Kidney epithelial cell (primary cell): ENCODE data around the gene COL19A1. TPM values are rescaled to one million over a fixed set of nuclear protein-coding genes. Genes with fewer than 3 reads are reported as not detected.

ENCODE experiments used
- DNase-seq: peaks from one replicate; pipeline ENCODE4 v3.0.0-alpha.2; 2010; ENCODE audit warnings: low read depth
- H3K27me3 ChIP-seq: 2 replicates; pipeline ENCODE4 v1.6.0; 2011; ENCODE audit warnings: low read length; ENCODE audit not compliant: control insufficient read depth, insufficient read depth
- H3K36me3 ChIP-seq: 2 replicates; pipeline ENCODE4 v1.5.1; 2011; ENCODE audit warnings: low read length; ENCODE audit not compliant: control insufficient read depth, insufficient read depth
- H3K4me3 ChIP-seq: 2 replicates; pipeline ENCODE4 v1.5.1; 2011; ENCODE audit warnings: low read depth, mild to moderate bottlenecking, control low read depth, low read length
- CTCF ChIP-seq: IDR thresholded peaks from 2 replicates; pipeline ENCODE4 v1.5.1; 2011; ENCODE audit warnings: mild to moderate bottlenecking, moderate library complexity, low read length, control low read depth, inconsistent platforms; ENCODE audit not compliant: insufficient read depth, poor library complexity, severe bottlenecking
- total RNA-seq: library from RNA; depleted of rRNA; stranded (reverse); fragments of >200 nt; gene quantifications from 2 replicates; pipeline ENCODE4 v1.2.3, GENCODE V29; 2015

The COL19A1 gene
- total RNA-seq, 1 donor from 2014 or later = not detected

GRCh38 chr6:70176842-70177550 lies 310.6 kb downstream of the COL19A1 start:
- DNase-seq = no peak
- no peak for TF ChIP-seq CTCF
- Histone ChIP-seq H3K27me3 (no peaks in the 10 kb centered on the region), H3K4me3 (no peak overlapping the region), H3K36me3 (no peaks in the 10 kb centered on the region)

- TF ChIP-seq CTCF = no peak
- H3K36me3 ChIP-seq = no peaks in the 10 kb centered on the region
- no peak overlapping the region for H3K4me3 ChIP-seq
- no peak for DNase-seq
- no peaks in the 10 kb centered on the region for H3K27me3 ChIP-seq
Measured at GRCh38 chr6:70180183-70180900, 314.0 kb downstream of the COL19A1 start.

GRCh38 chr6:70180901-70181599 lies 314.7 kb downstream of the COL19A1 start:
- H3K27me3 ChIP-seq = no peaks in the 10 kb centered on the region
- no peak for DNase-seq
- no peak for TF ChIP-seq CTCF
- H3K4me3 ChIP-seq = no peak overlapping the region
- H3K36me3 ChIP-seq = no peaks in the 10 kb centered on the region

- Histone ChIP-seq H3K27me3 (no peaks in the 10 kb centered on the region), H3K4me3 (no peak overlapping the region), H3K36me3 (no peaks in the 10 kb centered on the region)
- no peak for DNase-seq
- TF ChIP-seq CTCF = no peak
Measured at GRCh38 chr6:70183538-70183937, 317.2 kb downstream of the COL19A1 start.

GRCh38 chr6:70184723-70185122 lies 318.4 kb downstream of the COL19A1 start:
- Histone ChIP-seq H3K4me3 (no peak overlapping the region), H3K27me3 (no peaks in the 10 kb centered on the region), H3K36me3 (no peaks in the 10 kb centered on the region)
- TF ChIP-seq CTCF = no peak
- no peak for DNase-seq
